ENCODE measurements around the gene LAMB1.
"Not testable (repeated sequence)": the region's sequence is repeated elsewhere in the genome, so short reads cannot be mapped to it uniquely, and the experiment has no call there.

The LAMB1 gene

GRCh38 chr7:107891636-107892366 is 111.2 kb downstream of the LAMB1 start:
- Histone ChIP-seq H3K36me3 (ENCODE audit: low read depth) (peaks cover 40% of the 10 kb centered on the region), H3K27me3 (ENCODE audit: insufficient read depth, poor library complexity, severe bottlenecking) (no peaks in the 10 kb centered on the region), H3K9me3 (ENCODE audit: severe bottlenecking) (no peaks in the 10 kb centered on the region), H3K4me1 (ENCODE audit: insufficient read depth, poor library complexity, severe bottlenecking) (peaks cover 10% of the 10 kb centered on the region), H3K4me3 (ENCODE audit: severe bottlenecking) (peak overlapping the region; percentile 73), H3K27ac (ENCODE audit: poor library complexity, severe bottlenecking) (peak overlapping the region; percentile 27)
- DNase-seq (ENCODE audit: low spot score) (no peak), ATAC-seq (ENCODE audit: low read depth) (no peak; the same call in 2 of the 3 replicates)
- TF ChIP-seq CTCF (IDR thresholded peaks at IDR 0.05; ENCODE audit: poor library complexity, severe bottlenecking), result no peak

- Histone ChIP-seq H3K4me3 (ENCODE audit: severe bottlenecking) (peak within 1 kb of the TSS; percentile 73), H3K4me1 (ENCODE audit: insufficient read depth, poor library complexity, severe bottlenecking) (peaks cover 10% of the 10 kb centered on the region), H3K36me3 (ENCODE audit: low read depth) (peaks cover 36% of the 10 kb centered on the region), H3K9me3 (ENCODE audit: severe bottlenecking) (no peaks in the 10 kb centered on the region), H3K27ac (ENCODE audit: poor library complexity, severe bottlenecking) (peak within 1 kb of the TSS; percentile 27), H3K27me3 (ENCODE audit: insufficient read depth, poor library complexity, severe bottlenecking) (no peaks in the 10 kb centered on the region)
- ATAC-seq (ENCODE audit: low read depth) (peak; percentile 97), DNase-seq (ENCODE audit: low spot score) (peak; percentile 87)
- TF ChIP-seq CTCF (IDR thresholded peaks at IDR 0.05; ENCODE audit: poor library complexity, severe bottlenecking), result no peak
These were observed 111.9 kb downstream of the LAMB1 start, which contains the start of gene DLD for GRCh38 chr7:107890962-107891635. Gene DLD, plus strand, starts transcription at chr7:107891183. Its CDS starts 68 bp downstream, at chr7:107891251.

- Histone ChIP-seq H3K27ac (ENCODE audit: poor library complexity, severe bottlenecking) (peak overlapping the region; percentile 27), H3K4me1 (ENCODE audit: insufficient read depth, poor library complexity, severe bottlenecking) (peaks cover 10% of the 10 kb centered on the region), H3K36me3 (ENCODE audit: low read depth) (peaks cover 31% of the 10 kb centered on the region), H3K9me3 (ENCODE audit: severe bottlenecking) (no peaks in the 10 kb centered on the region), H3K27me3 (ENCODE audit: insufficient read depth, poor library complexity, severe bottlenecking) (no peaks in the 10 kb centered on the region), H3K4me3 (ENCODE audit: severe bottlenecking) (peak overlapping the region; percentile 73)
- no peak for TF ChIP-seq CTCF (IDR thresholded peaks at IDR 0.05; ENCODE audit: poor library complexity, severe bottlenecking)
- peak; percentile 7; the same call in 2 of the 3 replicates for ATAC-seq (ENCODE audit: low read depth)
- no peak for DNase-seq (ENCODE audit: low spot score)
These were observed 112.4 kb downstream of the LAMB1 start for GRCh38 chr7:107890493-107890961.

GRCh38 chr7:107889992-107890391 is 113.0 kb downstream of the LAMB1 start:
- H3K4me1 ChIP-seq (ENCODE audit: insufficient read depth, poor library complexity, severe bottlenecking), result peaks cover 10% of the 10 kb centered on the region
- no peak for ATAC-seq (ENCODE audit: low read depth)
- peaks cover 25% of the 10 kb centered on the region for H3K36me3 ChIP-seq (ENCODE audit: low read depth)
- no peak for TF ChIP-seq CTCF (IDR thresholded peaks at IDR 0.05; ENCODE audit: poor library complexity, severe bottlenecking)
- no peak overlapping the region for H3K27ac ChIP-seq (ENCODE audit: poor library complexity, severe bottlenecking)
- DNase-seq (ENCODE audit: low spot score), result no peak
- H3K4me3 ChIP-seq (ENCODE audit: severe bottlenecking), result no peak overlapping the region
- H3K27me3 ChIP-seq (ENCODE audit: insufficient read depth, poor library complexity, severe bottlenecking), result no peaks in the 10 kb centered on the region
- no peaks in the 10 kb centered on the region for H3K9me3 ChIP-seq (ENCODE audit: severe bottlenecking)

- H3K27ac ChIP-seq (ENCODE audit: poor library complexity, severe bottlenecking); H3K27me3 ChIP-seq (ENCODE audit: insufficient read depth, poor library complexity, severe bottlenecking); ATAC-seq (ENCODE audit: low read depth): not testable (repeated sequence)
These were observed 115.1 kb downstream of the LAMB1 start for GRCh38 chr7:107887827-107888226.

More at GRCh38 chr7:107887827-107888226, 115.1 kb downstream of the LAMB1 start:
- H3K4me1 ChIP-seq (ENCODE audit: insufficient read depth, poor library complexity, severe bottlenecking); H3K9me3 ChIP-seq (ENCODE audit: severe bottlenecking); H3K4me3 ChIP-seq (ENCODE audit: severe bottlenecking); H3K36me3 ChIP-seq (ENCODE audit: low read depth); DNase-seq (ENCODE audit: low spot score): not testable (repeated sequence)

Measured in RWPE2 (cell line).